ENCODE data around the gene FBN2. TPM values are rescaled to one million over a fixed set of nuclear protein-coding genes. Genes with fewer than 3 reads are reported as not detected.
"Not testable (repeated sequence)": the region's sequence is repeated elsewhere in the genome, so short reads cannot be mapped to it uniquely, and the experiment has no call there.

FBN2 gene
- total RNA-seq, 1 donor from 2014 or later = 0.11 TPM

GRCh38 chr5:128402506-128402905 lies 135.5 kb downstream of the FBN2 start:
- Histone ChIP-seq H3K27me3 (no peaks in the 10 kb centered on the region), H3K36me3 (no peaks in the 10 kb centered on the region), H3K27ac (no peak overlapping the region), H3K4me3 (no peak overlapping the region), H3K4me1 (no peaks in the 10 kb centered on the region), H3K9me3 (no peaks in the 10 kb centered on the region)
- DNase-seq (ENCODE audit: low spot score in 2 of 2) = no peak
- intact Hi-C loops (cut with DNase I) = no loop called here
- TF ChIP-seq CTCF (IDR thresholded peaks at IDR 0.05) = no peak

GRCh38 chr5:128400766-128401165 lies 137.3 kb downstream of the FBN2 start:
- H3K27ac ChIP-seq; H3K27me3 ChIP-seq; H3K36me3 ChIP-seq; intact Hi-C loops (cut with DNase I); H3K4me3 ChIP-seq; H3K9me3 ChIP-seq; H3K4me1 ChIP-seq; DNase-seq (ENCODE audit: low spot score in 2 of 2): not testable (repeated sequence)

GRCh38 chr5:128399111-128399510 lies 138.9 kb downstream of the FBN2 start:
- Histone ChIP-seq H3K4me3 (no peak overlapping the region), H3K27ac (no peak overlapping the region), H3K36me3 (no peaks in the 10 kb centered on the region), H3K9me3 (no peaks in the 10 kb centered on the region), H3K4me1 (no peaks in the 10 kb centered on the region), H3K27me3 (no peaks in the 10 kb centered on the region)
- intact Hi-C loops (cut with DNase I) = no loop called here
- DNase-seq (ENCODE audit: low spot score in 2 of 2) = no peak
- TF ChIP-seq CTCF (IDR thresholded peaks at IDR 0.05) = no peak

- no peaks in the 10 kb centered on the region for H3K27me3 ChIP-seq
- no peaks in the 10 kb centered on the region for H3K4me1 ChIP-seq
- intact Hi-C loops (cut with DNase I) = no loop called here
- H3K36me3 ChIP-seq = no peaks in the 10 kb centered on the region
- H3K9me3 ChIP-seq = no peaks in the 10 kb centered on the region
- no peak for TF ChIP-seq CTCF (IDR thresholded peaks at IDR 0.05)
- no peak overlapping the region for H3K4me3 ChIP-seq
- no peak overlapping the region for H3K27ac ChIP-seq
- no peak for DNase-seq (ENCODE audit: low spot score in 2 of 2)
Measured at GRCh38 chr5:128397876-128398275, 140.2 kb downstream of the FBN2 start.

- Histone ChIP-seq H3K9me3 (no peaks in the 10 kb centered on the region), H3K4me1 (no peaks in the 10 kb centered on the region), H3K27me3 (no peaks in the 10 kb centered on the region), H3K27ac (no peak overlapping the region), H3K36me3 (no peaks in the 10 kb centered on the region), H3K4me3 (no peak overlapping the region)
- no peak for DNase-seq (ENCODE audit: low spot score in 2 of 2)
- no peak for TF ChIP-seq CTCF (IDR thresholded peaks at IDR 0.05)
- intact Hi-C loops (cut with DNase I) = no loop called here
Measured at GRCh38 chr5:128395073-128395472, 143.0 kb downstream of the FBN2 start.

- no peaks in the 10 kb centered on the region for H3K9me3 ChIP-seq
- H3K36me3 ChIP-seq = no peaks in the 10 kb centered on the region
- H3K4me3 ChIP-seq = no peak overlapping the region
- intact Hi-C loops (cut with DNase I) = no loop called here
- no peak for DNase-seq (ENCODE audit: low spot score in 2 of 2)
- no peaks in the 10 kb centered on the region for H3K4me1 ChIP-seq
- no peak overlapping the region for H3K27ac ChIP-seq
- H3K27me3 ChIP-seq = no peaks in the 10 kb centered on the region
- TF ChIP-seq CTCF (IDR thresholded peaks at IDR 0.05) = no peak
Measured at GRCh38 chr5:128384068-128384467, 154.0 kb downstream of the FBN2 start.

Data from ascending aorta (tissue), 2 donors.